Measurements from ENCODE around the gene CISH.

Gene CISH

DNA sequence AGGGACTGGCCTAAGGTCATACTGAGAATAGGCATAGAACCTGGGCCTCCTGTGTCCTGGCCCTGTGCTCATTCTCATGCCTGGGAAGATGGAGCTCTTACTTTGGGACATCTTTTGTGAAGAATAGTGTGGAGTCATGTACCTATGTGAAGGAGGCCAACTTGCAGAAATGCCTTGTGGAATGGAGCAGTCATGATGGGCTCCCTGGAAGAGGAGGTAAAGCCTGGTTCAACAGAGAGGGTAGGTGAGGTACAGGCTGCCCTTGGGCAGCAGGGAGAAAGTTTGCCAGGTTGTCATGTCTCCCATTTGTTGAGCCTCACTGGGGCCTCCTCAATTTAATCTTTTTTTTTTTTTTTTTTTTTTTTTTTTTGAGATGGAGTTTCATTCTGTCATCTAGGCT lies 23.5 kb upstream of the CISH start:
- DNase-seq: no peak

DNA sequence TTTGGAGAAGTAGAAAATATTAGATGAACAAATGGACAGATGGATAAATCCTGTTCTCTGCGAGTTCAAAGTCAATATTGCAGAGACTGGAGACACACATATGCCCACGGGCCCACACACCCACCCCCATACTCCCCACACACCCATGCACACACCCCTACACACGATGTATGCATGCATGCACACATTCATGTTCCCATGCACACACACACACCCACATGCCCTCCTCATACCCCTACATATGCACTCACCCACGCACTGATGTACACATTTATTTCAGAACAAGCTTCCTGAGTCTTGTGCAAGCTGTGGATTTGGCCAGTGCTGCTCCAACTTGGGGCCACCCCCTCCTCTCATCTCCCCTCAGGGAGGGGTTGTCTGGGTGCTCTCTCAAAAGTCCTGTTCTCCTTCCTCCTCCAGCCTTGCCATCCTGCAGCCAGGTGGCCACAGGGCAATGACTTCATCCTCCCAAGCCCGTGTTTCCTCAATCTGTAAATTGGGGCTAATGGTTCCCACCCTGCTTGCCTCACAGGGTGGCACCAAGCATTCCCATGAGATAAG lies 21.7 kb upstream of the CISH start:
- DNase-seq: no peak

DNA sequence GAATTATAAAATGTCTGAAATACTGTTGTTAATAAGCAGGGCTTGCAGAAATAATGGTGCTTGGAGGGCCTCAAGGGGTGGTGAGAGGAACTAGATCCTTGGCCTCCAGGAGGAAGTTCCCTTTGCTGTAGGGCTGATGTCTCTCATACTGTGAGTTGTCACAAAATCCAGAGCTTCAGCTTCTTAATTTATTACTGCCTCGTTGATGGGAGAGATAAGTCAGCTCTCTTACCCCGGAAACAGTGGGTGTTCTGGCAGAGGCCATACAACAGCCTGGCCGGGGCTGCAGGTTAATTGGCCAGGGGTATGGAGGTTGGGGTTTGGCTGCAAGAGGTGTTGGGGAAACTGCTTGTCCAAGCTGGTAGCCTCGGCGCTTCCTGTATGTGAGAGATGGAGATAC lies 20.9 kb upstream of the CISH start:
- peak; percentile 55 for DNase-seq

DNA sequence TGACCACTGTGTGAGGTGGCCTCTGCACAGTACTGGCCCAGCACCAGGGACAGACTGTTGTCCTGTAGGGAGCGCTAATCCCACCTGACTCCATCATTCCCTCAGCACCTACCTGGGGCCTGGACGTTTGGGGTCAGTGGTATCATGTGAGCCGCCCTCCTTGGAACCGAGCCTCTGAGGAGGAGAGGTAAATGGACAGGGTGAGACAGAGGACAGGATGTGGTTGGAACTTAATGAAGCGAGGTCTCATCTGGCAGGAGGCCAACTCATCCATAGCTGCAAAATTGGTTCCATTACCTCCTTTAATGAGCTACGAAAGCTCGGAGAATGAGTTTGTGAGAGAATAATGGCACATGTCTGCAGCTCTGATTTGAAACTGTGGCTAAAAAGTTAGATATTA lies 19.3 kb upstream of the CISH start:
- DNase-seq: no peak

DNA sequence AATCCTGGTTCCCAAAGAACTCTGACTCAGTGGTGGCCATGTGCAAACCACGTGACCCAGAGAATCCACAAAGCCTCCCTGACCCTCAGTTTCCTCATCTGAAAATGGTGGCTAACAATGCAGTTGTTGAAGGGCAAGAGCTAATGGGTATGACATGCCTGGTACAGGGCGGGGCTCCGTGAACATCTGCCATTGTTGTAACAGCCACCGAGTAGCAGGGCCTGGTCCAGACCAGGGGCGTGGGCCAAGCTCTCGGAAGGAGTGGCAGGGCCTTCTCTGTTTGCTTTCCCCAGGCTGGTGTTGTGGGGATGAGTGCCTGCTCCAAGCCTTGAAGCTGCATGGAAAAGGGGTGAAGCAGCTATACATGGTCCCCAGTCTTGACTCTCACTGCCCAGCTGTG lies 18.8 kb upstream of the CISH start:
- DNase-seq: no peak

GRCh38 chr3:50628601-50629000 lies 17.0 kb upstream of the CISH start:
- DNase-seq: no peak

DNA sequence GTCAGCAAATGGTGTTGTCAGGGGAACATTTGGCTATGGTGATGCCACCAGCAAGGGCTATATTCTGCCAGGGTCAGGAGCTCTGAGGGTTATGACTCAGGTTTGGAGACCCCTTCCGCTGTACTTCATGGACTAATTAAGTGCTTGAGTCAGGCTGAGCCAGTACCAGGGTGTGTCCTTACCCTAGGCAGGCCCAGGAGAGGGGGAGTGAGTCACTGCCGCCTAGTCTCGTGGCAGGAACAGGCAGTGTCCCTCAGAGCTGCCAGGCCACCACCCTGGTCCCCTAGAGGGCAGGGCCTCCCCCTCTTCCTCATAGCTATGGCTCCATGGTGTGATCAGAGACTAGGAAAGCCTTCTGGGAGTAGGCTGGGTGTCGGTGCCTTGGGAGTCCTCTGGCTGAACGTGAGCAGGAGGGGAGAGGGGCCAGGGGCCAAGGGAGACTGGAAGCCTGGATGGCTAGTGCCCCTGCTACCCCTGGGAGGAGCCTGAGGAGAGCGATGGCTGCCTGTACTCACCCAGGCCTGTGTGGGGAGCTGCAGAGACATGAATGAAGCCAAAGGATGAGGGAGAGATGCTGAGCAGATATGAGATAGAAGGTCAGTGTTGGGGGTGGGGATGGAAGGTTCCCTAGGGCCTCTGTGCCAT lies 16.0 kb upstream of the CISH start:
- peak; percentile 37 for DNase-seq

DNA sequence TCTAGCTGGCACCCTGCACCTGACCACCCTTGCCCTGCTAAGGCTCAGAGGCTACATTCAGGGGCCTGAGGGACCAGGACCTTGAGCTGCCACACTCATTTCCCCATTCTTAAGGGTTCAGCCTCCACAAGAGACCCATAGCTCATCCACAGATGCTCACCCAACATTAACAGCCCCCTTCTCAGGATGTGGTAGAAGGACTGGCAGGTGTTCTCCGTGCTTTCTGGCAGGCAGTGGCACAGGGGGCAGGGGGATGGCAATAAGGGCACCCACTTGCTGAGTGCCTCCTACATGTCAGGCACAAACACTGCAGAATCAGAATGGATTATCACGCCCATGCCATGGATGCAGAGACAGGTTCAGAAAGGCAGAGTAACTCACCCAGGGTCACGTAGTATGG lies 14.8 kb upstream of the CISH start:
- no peak for DNase-seq

GRCh38 chr3:50625231-50626182 lies 13.9 kb upstream of the CISH start:
- DNase-seq: no peak

- no peak for DNase-seq
These were observed 13.1 kb upstream of the CISH start for GRCh38 chr3:50624634-50625033.

DNA sequence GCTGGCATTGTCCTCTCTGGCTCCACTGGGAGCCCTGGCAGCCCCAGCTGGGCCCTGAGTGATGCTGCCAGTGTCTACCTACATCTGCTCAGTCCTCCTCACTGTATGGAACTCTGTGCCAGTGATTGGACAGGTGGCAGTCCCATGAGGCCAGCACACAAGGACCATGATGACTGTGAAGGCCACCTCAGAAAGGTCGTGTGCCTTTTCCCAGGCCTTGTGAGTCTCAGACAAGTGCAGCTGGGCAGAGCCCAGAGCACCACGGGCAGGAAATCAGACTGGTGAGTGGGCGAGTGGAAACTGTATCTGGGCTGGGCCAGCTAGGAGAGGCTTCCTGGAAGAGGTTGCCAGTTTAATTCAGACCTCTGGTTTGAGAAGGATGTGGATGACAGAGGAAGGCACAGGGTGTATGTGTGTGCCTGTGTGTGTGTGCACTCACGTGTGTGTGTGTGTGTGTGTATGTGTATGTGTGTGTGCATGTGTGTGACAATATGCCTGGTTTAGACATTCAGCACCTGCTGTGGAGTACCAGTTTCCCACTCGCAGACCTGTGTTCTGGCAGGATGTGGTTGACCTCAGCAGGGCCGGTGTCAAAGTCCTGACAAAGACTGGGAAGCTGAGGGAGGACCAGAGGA lies 12.4 kb upstream of the CISH start:
- peak; percentile 83 for DNase-seq

DNA sequence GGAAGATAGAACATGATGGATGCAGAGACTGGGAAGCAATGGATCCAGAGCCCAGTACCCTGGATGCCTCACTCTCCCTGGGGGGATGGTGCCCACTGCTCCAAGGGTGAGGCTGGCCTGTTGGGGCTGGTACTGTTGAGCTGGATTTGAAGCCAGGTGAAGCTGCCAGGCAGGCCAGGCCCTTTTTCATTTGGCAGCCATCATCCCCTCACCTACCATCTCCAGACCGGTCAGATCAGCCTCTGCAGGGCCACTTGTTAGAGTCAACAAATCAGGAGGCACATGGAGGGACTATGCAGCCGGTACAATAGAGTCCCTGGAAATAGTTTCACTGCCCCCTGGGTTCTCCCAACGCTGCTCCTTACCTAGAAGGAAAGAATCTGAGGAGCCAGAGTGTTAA lies 11.3 kb upstream of the CISH start:
- DNase-seq: no peak

- DNase-seq: no peak
These were observed 9.2 kb upstream of the CISH start for GRCh38 chr3:50620820-50621219.

DNA sequence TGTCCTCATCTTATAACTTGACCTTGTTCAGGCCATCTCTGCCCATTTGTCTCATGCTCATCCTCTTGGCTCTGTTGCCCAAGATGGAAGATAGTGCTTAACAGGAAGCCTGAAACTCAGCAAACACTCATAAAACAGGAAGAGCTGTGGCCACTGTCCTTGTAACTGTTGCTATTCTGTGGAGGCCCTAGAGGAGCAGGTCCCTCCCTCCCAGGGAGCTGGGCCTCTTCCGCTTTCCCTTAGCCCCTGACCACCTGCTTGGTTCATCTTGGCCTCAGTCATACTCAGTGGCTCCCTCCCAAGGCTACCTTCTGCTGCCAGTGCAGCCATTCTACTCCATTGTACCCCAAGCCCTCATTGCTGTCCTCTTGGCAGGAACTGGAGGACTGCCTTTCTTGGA lies 8.8 kb upstream of the CISH start:
- DNase-seq: peak; percentile 45

GRCh38 chr3:50617911-50618481 lies 6.4 kb upstream of the CISH start:
- peak; percentile 49 for DNase-seq

DNA sequence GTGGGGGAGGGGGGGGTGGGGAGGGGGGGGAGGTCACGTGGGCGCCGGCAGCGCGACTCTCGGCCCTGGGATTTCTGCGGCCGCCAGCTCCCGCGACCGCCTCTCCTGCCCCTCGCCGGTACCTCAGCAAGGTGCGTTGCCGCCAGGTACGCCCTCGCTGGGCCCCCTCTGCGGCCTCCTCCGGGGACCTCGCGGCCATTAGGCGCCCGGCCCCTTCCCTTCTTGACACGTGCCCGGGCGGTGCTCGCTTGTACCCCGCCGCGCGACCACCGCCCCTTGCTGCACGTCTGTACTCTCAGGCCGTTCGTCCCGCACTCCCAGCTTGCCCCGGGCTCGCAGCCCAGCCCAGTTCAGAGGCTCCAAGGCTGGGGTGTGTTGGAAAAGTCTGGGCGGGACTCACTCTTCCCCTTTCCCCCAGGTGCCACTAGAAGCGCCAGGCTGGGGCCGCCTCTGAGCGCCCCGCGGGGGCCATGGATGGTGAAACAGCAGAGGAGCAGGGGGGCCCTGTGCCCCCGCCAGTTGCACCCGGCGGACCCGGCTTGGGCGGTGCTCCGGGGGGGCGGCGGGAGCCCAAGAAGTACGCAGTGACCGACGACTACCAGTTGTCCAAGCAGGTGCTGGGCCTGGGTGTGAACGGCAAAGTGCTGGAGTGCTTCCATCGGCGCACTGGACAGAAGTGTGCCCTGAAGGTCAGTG lies 5.7 kb upstream of the CISH start, which contains the start of gene MAPKAPK3:
Gene MAPKAPK3 (plus strand): TSS at position 56 of the 696 bp plus-strand sequence. CDS start 415 bp downstream, at position 471.
- DNase-seq: peak; percentile 43

DNA sequence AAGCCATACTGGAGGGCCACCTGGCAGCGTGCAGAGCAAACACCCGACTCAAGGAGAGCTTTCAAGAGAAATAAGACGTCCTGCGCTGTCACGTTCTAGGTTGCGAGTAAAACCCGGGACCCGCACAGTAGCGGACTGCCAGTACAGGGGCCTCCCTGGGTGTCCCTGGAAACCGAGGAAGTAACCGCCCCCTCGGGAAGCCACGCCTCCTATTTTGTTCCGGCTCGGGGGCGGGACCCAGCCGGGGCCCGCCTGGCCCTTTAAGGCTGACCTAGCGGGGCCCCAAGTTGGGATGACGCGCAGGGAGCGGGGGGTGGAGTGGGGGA lies 5.2 kb upstream of the CISH start:
- DNase-seq: peak; percentile 97

DNA sequence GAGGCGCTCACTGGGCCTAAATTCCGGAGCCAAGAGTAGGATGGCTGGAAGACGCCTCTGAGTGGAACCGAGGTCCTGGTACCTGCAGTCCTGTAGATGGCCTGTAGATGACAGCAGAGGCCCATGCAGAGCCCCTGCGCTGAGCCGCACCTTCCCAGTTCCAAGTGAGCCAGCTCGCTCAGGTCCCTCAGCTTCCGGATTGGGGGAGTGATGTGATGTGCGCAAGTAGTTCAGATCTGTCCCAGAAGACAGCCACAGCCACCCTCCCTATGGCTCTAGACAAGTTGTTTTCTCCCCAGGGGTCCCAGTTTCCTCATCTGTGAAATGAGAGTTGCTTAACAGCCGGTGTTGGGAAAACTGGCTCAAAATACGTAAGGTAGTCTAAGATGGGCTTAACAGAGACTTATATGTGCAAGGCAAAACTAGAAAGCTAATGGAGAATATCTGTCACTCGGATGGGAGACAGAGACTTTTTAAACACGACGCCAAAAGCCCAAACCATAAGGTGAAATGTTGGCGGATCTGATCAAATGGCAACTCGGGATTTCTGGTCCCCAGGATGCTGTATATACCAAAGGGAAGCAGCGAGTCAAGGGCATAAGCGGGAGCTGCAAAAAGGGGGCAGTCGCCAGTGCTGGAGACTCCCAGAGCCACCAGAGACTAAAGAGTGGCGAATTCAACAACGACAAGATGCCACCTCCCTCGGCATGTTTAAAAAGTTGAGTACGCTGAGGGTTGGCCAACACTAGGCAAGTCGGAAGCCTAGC lies 4.6 kb upstream of the CISH start:
- peak; percentile 91 for DNase-seq

DNA sequence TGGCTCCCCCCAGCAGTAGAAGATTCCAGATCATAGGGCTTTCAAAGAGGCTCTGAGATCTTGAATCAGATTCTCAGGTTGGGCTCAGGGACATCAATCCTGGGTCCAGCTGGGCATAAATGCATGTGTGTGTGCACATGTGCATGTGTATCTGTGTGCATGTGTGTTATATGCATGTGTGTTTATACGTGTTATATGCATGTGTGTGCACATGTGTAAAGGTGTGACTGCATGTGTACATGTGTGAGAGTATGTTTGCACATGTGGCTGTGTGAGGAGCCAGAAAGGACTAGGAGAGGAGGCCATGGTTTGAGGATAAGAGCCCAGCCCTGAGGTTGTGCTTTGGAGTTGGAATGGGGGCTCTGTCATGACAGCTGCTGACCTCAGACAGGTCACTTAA lies 3.6 kb upstream of the CISH start:
- no peak for DNase-seq

- no peak for DNase-seq
These were observed 1.6 kb upstream of the CISH start for GRCh38 chr3:50612970-50613846.
